Effector memory CD8-positive, alpha-beta T cell (primary cell): Measurements from ENCODE around the gene CHEK2.

Experiments used
- ATAC-seq: fragments of 150-1000 bp; cut with Tn5 transposase; replicated peaks from 2 replicates; pipeline ENCODE4 v1.10.0; 2021; ENCODE audit warnings: mild to moderate bottlenecking, moderate library complexity
- DNase-seq, 3 experiments: peaks; one replicate each; pipeline ENCODE4 v3.0.0; 2021
- H3K27ac Mint-ChIP-seq, 2 donors: one replicate each; pipeline ENCODE4 v1.8.0; 2022; ENCODE audit warnings: mild to moderate bottlenecking in 2 of 2, mixed read lengths in 2 of 2, moderate library complexity in 2 of 2
- H3K27me3 Mint-ChIP-seq, 2 donors: one replicate each; pipeline ENCODE4 v1.8.0; 2022; ENCODE audit warnings: mixed read lengths in 2 of 2
- H3K36me3 Mint-ChIP-seq: one replicate; pipeline ENCODE4 v1.8.0; 2022; ENCODE audit warnings: mild to moderate bottlenecking, moderate library complexity, mixed read lengths; ENCODE audit not compliant: insufficient read depth
- H3K4me1 Mint-ChIP-seq, 2 donors: one replicate each; pipeline ENCODE4 v1.8.0; 2022; ENCODE audit warnings: low read depth in 2 of 2, mixed read lengths in 2 of 2
- H3K4me3 Mint-ChIP-seq, 2 donors: one replicate each; pipeline ENCODE4 v1.8.0; 2022; ENCODE audit warnings: mild to moderate bottlenecking in 2 of 2, mixed read lengths in 2 of 2, moderate library complexity in 2 of 2
- H3K9me3 Mint-ChIP-seq, 2 donors: one replicate each; pipeline ENCODE4 v1.8.0; 2022; ENCODE audit warnings: mixed read lengths in 2 of 2
- total RNA-seq, 9 experiments: gene quantifications; one replicate each; lab custom pipeline; 2026; lab: John Stamatoyannopoulos, UW

The CHEK2 gene
- 2.0 to 8.3 (median 4.7) reads per million in 9 experiments for total RNA-seq

GRCh38 chr22:28741785-28742561 is at the start of gene CHEK2, which contains the start of gene HSCB:
Gene CHEK2 (minus strand): TSS chr22:28741820. CDS start chr22:28734721, 7,099 bp downstream.
Gene HSCB (plus strand): TSS chr22:28742039. CDS start chr22:28742096, 57 bp downstream.
- no peaks in the 10 kb centered on the region for H3K9me3 Mint-ChIP-seq
- ATAC-seq = peak; percentile 91
- H3K27ac Mint-ChIP-seq = peak within 1 kb of the TSS; percentile 68 to 93
- DNase-seq = peak; percentile 93 to 96 (median 93)
- peaks cover 21 to 25% of the 10 kb centered on the region in 2 donors for H3K4me1 Mint-ChIP-seq
- peaks cover 37% of the 10 kb centered on the region for H3K36me3 Mint-ChIP-seq
- no peaks in the 10 kb centered on the region for H3K27me3 Mint-ChIP-seq
- peak within 1 kb of the TSS; percentile 81 to 93 for H3K4me3 Mint-ChIP-seq

- H3K4me1 Mint-ChIP-seq = peaks cover 46% of the 10 kb centered on the region in 2 donors
- ATAC-seq = no peak
- H3K36me3 Mint-ChIP-seq = peaks cover 59% of the 10 kb centered on the region
- peak overlapping the region; percentile 49 to 81 for H3K27ac Mint-ChIP-seq
- no peaks in the 10 kb centered on the region for H3K9me3 Mint-ChIP-seq
- no peak for DNase-seq
- H3K4me3 Mint-ChIP-seq = peak overlapping the region in 1 of 2 donors; percentile 54
- H3K27me3 Mint-ChIP-seq = no peaks in the 10 kb centered on the region
Observed at GRCh38 chr22:28791124-28791523, 49.5 kb upstream of the CHEK2 start.

- no peak for ATAC-seq
- Mint-ChIP-seq H3K4me1 (peaks cover 33 to 34% of the 10 kb centered on the region in 2 donors), H3K4me3 (no peak overlapping the region), H3K27me3 (no peaks in the 10 kb centered on the region), H3K9me3 (no peaks in the 10 kb centered on the region), H3K27ac (peak overlapping the region in 1 of 2 donors; percentile 44), H3K36me3 (peaks cover 56% of the 10 kb centered on the region)
- DNase-seq = no peak
Observed at GRCh38 chr22:28788601-28789000, 47.0 kb upstream of the CHEK2 start.

GRCh38 chr22:28783786-28784671 is 42.4 kb upstream of the CHEK2 start:
- no peak overlapping the region for H3K4me3 Mint-ChIP-seq
- DNase-seq (no peak), ATAC-seq (no peak)
- no peaks in the 10 kb centered on the region for H3K27me3 Mint-ChIP-seq
- peaks cover 80% of the 10 kb centered on the region for H3K36me3 Mint-ChIP-seq
- peaks cover 7 to 14% of the 10 kb centered on the region in 2 donors for H3K4me1 Mint-ChIP-seq
- no peaks in the 10 kb centered on the region for H3K9me3 Mint-ChIP-seq
- H3K27ac Mint-ChIP-seq = peak overlapping the region in 1 of 2 donors; percentile 31

GRCh38 chr22:28780296-28780695 is 38.7 kb upstream of the CHEK2 start:
- Mint-ChIP-seq H3K36me3 (peaks cover 80% of the 10 kb centered on the region), H3K4me1 (peaks cover 10 to 24% of the 10 kb centered on the region in 2 donors)

GRCh38 chr22:28779833-28780232 is 38.2 kb upstream of the CHEK2 start:
- peaks cover 80% of the 10 kb centered on the region for H3K36me3 Mint-ChIP-seq

More at GRCh38 chr22:28780296-28780695, 38.7 kb upstream of the CHEK2 start:
- DNase-seq (no peak), ATAC-seq (no peak)
- Mint-ChIP-seq H3K27me3 (no peaks in the 10 kb centered on the region), H3K27ac (peak overlapping the region in 1 of 2 donors; percentile 28), H3K9me3 (no peaks in the 10 kb centered on the region), H3K4me3 (no peak overlapping the region)

GRCh38 chr22:28774378-28774777 is 32.8 kb upstream of the CHEK2 start:
- peaks cover 62% of the 10 kb centered on the region for H3K36me3 Mint-ChIP-seq
- ATAC-seq = no peak

More at GRCh38 chr22:28779833-28780232, 38.2 kb upstream of the CHEK2 start:
- no peak overlapping the region for H3K4me3 Mint-ChIP-seq
- no peaks in the 10 kb centered on the region for H3K27me3 Mint-ChIP-seq
- ATAC-seq = no peak
- H3K27ac Mint-ChIP-seq = no peak overlapping the region
- no peak for DNase-seq
- no peaks in the 10 kb centered on the region for H3K9me3 Mint-ChIP-seq
- H3K4me1 Mint-ChIP-seq = peaks cover 7 to 26% of the 10 kb centered on the region in 2 donors

GRCh38 chr22:28773461-28773867 is 31.8 kb upstream of the CHEK2 start:
- H3K27ac Mint-ChIP-seq = peak overlapping the region; percentile 89 to 96
- H3K4me1 Mint-ChIP-seq = peaks cover 16 to 22% of the 10 kb centered on the region in 2 donors
- peak overlapping the region; percentile 91 to 92 for H3K4me3 Mint-ChIP-seq
- no peaks in the 10 kb centered on the region for H3K27me3 Mint-ChIP-seq
- DNase-seq (no peak), ATAC-seq (no peak)
- peaks cover 59% of the 10 kb centered on the region for H3K36me3 Mint-ChIP-seq
- H3K9me3 Mint-ChIP-seq = no peaks in the 10 kb centered on the region

More at GRCh38 chr22:28774378-28774777, 32.8 kb upstream of the CHEK2 start:
- Mint-ChIP-seq H3K27ac (peak overlapping the region in 1 of 2 donors; percentile 96), H3K9me3 (no peaks in the 10 kb centered on the region), H3K27me3 (no peaks in the 10 kb centered on the region), H3K4me3 (peak overlapping the region; percentile 91 to 92), H3K4me1 (peaks cover 16 to 22% of the 10 kb centered on the region in 2 donors)
- no peak for DNase-seq

GRCh38 chr22:28772633-28773460 is 31.2 kb upstream of the CHEK2 start, which contains the start of gene CCDC117:
Gene CCDC117 (plus strand): TSS chr22:28772695. CDS start chr22:28772850, 155 bp downstream.
- ATAC-seq = peak; percentile 92
- Mint-ChIP-seq H3K36me3 (peaks cover 52% of the 10 kb centered on the region), H3K4me1 (peaks cover 16 to 22% of the 10 kb centered on the region in 2 donors), H3K27me3 (no peaks in the 10 kb centered on the region), H3K9me3 (no peaks in the 10 kb centered on the region), H3K27ac (peak within 1 kb of the TSS; percentile 89 to 96), H3K4me3 (peak within 1 kb of the TSS; percentile 91 to 92)
- DNase-seq = peak; percentile 89 to 90 (median 89)

- DNase-seq (no peak), ATAC-seq (no peak)
- no peak overlapping the region for H3K27ac Mint-ChIP-seq
- H3K4me3 Mint-ChIP-seq = no peak overlapping the region
- H3K9me3 Mint-ChIP-seq = no peaks in the 10 kb centered on the region
- H3K27me3 Mint-ChIP-seq = no peaks in the 10 kb centered on the region
- peaks cover 16 to 19% of the 10 kb centered on the region in 2 donors for H3K4me1 Mint-ChIP-seq
- peaks cover 39% of the 10 kb centered on the region for H3K36me3 Mint-ChIP-seq
Observed at GRCh38 chr22:28771195-28771791, 29.7 kb upstream of the CHEK2 start.

GRCh38 chr22:28769394-28770085 is 27.9 kb upstream of the CHEK2 start:
- H3K36me3 Mint-ChIP-seq = peaks cover 22% of the 10 kb centered on the region
- H3K27me3 Mint-ChIP-seq = no peaks in the 10 kb centered on the region
- peaks cover 7 to 9% of the 10 kb centered on the region in 2 donors for H3K4me1 Mint-ChIP-seq
- DNase-seq (no peak), ATAC-seq (no peak)
- no peak overlapping the region for H3K4me3 Mint-ChIP-seq
- H3K9me3 Mint-ChIP-seq = no peaks in the 10 kb centered on the region
- H3K27ac Mint-ChIP-seq = no peak overlapping the region
